ENCODE measurements around the gene GPC3. TPM values are rescaled to one million over a fixed set of nuclear protein-coding genes. Genes with fewer than 3 reads are reported as not detected.
A peak's percentile ranks its signal among the peaks of the same experiment; 100 is the strongest.

Gene GPC3
- total and polyA plus RNA-seq, 8 donors = 0.46 to 137 (median 4.4) TPM

DNA sequence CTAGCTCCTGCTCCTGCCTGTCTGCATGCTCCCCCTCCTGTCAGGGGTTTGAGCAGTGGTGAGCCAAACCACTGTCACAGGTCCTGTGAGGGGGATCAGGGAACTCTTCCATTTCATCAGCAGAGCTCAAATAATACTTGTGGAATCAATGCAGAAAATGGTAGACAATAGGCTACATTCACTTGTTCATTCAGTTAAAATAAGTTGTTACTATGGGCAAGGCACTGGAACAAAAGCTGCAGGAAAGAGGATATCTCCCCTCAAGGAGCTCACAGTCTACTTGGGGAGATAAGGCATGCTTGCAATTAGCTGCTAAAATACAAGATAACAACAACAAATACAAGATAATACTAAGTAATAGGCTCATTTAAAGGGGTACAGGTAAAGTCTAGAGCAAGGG, 117.1 kb downstream of the GPC3 start:
- H3K4me1 ChIP-seq = no peaks in the 10 kb centered on the region
- peaks cover 0 to 22% (median 6%) of the 10 kb centered on the region in 4 donors for H3K9me3 ChIP-seq
- no peak for DNase-seq
- H3K36me3 ChIP-seq = no peaks in the 10 kb centered on the region
- H3K27ac ChIP-seq = no peak overlapping the region
- no peaks in the 10 kb centered on the region for H3K27me3 ChIP-seq
- intact Hi-C loops (cut with DNase I; ENCODE audit: low total_unique reads) = no loop called here
- TF ChIP-seq POLR2A (IDR thresholded peaks at IDR 0.05) = no peak
- TF ChIP-seq POLR2AphosphoS5 (IDR thresholded peaks at IDR 0.05) = no peak
- TF ChIP-seq, protein P1, sequence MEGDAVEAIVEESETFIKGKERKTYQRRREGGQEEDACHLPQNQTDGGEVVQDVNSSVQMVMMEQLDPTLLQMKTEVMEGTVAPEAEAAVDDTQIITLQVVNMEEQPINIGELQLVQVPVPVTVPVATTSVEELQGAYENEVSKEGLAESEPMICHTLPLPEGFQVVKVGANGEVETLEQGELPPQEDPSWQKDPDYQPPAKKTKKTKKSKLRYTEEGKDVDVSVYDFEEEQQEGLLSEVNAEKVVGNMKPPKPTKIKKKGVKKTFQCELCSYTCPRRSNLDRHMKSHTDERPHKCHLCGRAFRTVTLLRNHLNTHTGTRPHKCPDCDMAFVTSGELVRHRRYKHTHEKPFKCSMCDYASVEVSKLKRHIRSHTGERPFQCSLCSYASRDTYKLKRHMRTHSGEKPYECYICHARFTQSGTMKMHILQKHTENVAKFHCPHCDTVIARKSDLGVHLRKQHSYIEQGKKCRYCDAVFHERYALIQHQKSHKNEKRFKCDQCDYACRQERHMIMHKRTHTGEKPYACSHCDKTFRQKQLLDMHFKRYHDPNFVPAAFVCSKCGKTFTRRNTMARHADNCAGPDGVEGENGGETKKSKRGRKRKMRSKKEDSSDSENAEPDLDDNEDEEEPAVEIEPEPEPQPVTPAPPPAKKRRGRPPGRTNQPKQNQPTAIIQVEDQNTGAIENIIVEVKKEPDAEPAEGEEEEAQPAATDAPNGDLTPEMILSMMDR (IDR thresholded peaks at IDR 0.05) = no peak
- no peak for TF ChIP-seq EP300 (IDR thresholded peaks at IDR 0.05)
- H3K4me3 ChIP-seq = no peak overlapping the region

DNA sequence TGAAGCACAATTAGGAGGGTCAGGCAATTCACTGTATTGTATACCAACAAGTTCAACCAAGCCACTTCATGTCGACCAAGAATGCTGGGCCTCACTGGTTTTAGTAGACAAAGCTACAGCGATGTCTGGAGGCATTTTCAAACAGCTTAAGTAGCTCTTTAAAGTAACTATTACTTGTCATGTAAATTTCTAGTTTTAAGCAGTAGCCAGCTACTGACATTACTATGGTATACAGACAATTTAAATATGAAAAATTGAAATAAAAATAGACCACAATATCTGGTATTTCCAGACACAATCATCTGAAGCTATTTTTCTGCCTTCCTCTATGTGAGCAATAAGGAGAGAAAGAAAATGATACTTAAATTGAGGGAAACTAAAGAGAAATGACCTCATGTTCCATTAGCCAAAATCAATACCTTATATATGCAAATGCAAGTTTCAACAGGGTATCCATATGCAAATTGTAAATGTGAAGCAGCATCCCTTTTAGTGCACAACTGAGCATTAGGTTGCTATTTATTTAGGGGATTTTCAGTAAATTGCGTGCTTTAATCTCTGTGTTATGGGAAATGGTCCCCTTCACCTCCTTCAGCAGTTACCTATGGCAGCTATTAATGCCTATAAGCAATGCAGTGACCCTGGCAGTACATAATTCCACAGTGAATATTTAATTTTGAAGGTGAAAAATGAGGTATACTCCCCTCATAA, 119.5 kb downstream of the GPC3 start:
- TF ChIP-seq POLR2AphosphoS5 (IDR thresholded peaks at IDR 0.05) (no peak), POLR2A (IDR thresholded peaks at IDR 0.05) (no peak), EP300 (IDR thresholded peaks at IDR 0.05) (no peak)
- TF ChIP-seq, protein P1 (IDR thresholded peaks at IDR 0.05) = no peak
- WGBS, 5 donors = 50 to 83% (median 75%) methylated on average over 3 of the region's 3 CpGs

DNA sequence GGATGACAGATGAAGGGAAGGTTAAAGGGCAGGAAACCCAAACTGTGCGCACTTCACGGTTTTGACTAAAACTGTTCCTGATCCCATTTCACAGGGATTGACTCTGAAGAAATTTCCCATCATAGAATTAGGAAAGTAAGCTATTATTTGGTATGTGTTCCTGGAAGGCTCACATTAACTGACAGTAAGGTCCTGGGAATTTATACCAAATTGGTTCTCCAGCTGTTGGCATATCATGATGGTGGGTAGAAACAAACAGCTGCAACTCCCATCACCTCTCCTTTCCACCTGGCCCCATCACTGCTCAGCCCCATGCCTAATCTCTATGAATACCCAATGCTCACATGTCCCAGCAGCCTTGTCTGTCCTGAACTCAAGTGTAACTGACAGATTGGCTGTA, 121.2 kb downstream of the GPC3 start:
- H3K36me3 ChIP-seq = no peaks in the 10 kb centered on the region
- peaks cover 0 to 16% (median 6%) of the 10 kb centered on the region in 4 donors for H3K9me3 ChIP-seq
- H3K4me3 ChIP-seq = no peak overlapping the region
- TF ChIP-seq EP300 (IDR thresholded peaks at IDR 0.05) = no peak
- TF ChIP-seq, protein P1 (IDR thresholded peaks at IDR 0.05) = no peak
- TF ChIP-seq POLR2AphosphoS5 (IDR thresholded peaks at IDR 0.05) = no peak
- no peak for TF ChIP-seq POLR2A (IDR thresholded peaks at IDR 0.05)
- intact Hi-C loops (cut with DNase I; ENCODE audit: low total_unique reads) = no loop called here
- 67 to 96% (median 85%) methylated on average over 2 of the region's 2 CpGs for WGBS, 5 donors
- no peaks in the 10 kb centered on the region for H3K4me1 ChIP-seq
- H3K27ac ChIP-seq = no peak overlapping the region
- no peak for DNase-seq
- no peaks in the 10 kb centered on the region for H3K27me3 ChIP-seq

More for the DNA sequence above, 119.5 kb downstream of the GPC3 start:
- Histone ChIP-seq H3K9me3 (peaks cover 0 to 16% (median 6%) of the 10 kb centered on the region in 4 donors), H3K4me3 (no peak overlapping the region), H3K27ac (no peak overlapping the region), H3K4me1 (no peaks in the 10 kb centered on the region), H3K27me3 (no peaks in the 10 kb centered on the region), H3K36me3 (no peaks in the 10 kb centered on the region)
- intact Hi-C loops (cut with DNase I; ENCODE audit: low total_unique reads) = no loop called here
- DNase-seq = no peak

DNA sequence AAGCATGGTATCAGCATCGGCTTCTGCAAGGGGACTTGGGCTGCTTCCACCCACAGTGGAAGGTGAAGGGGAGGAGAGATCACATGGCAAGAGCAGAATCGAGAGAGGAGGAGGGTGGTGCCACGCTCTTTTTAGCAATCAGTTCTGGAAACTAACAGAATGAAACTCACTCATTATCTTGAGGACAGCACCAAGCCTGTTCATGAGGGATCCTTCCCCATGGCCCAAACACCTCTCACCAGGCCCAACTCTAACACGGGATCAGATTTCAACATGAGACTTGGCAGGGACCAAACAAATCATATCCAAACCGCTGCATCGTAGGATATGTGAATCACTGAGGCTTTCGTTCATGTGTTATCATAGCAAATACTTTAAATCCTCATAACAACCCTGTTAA, 125.5 kb downstream of the GPC3 start:
- no peak for TF ChIP-seq POLR2A (IDR thresholded peaks at IDR 0.05)
- TF ChIP-seq EP300 (IDR thresholded peaks at IDR 0.05) = no peak
- TF ChIP-seq POLR2AphosphoS5 (IDR thresholded peaks at IDR 0.05) = no peak
- TF ChIP-seq, protein P1 (IDR thresholded peaks at IDR 0.05) = no peak
- no peaks in the 10 kb centered on the region for H3K27me3 ChIP-seq
- 49 to 74% (median 62%) methylated on average over 4 to 7 of the region's 7 CpGs for WGBS, 5 donors
- no peak overlapping the region for H3K27ac ChIP-seq
- no peak overlapping the region for H3K4me3 ChIP-seq
- H3K9me3 ChIP-seq = no peaks in the 10 kb centered on the region
- no peaks in the 10 kb centered on the region for H3K4me1 ChIP-seq
- H3K36me3 ChIP-seq = no peaks in the 10 kb centered on the region
- intact Hi-C loops (cut with DNase I; ENCODE audit: low total_unique reads) = no loop called here
- DNase-seq = peak in 1 of 2 donors; percentile 27

Measured in stomach (tissue), 9 donors.